Large intestine (tissue), 3 donors: Measurements from ENCODE around the gene CDH23. TPM values are rescaled to one million over a fixed set of nuclear protein-coding genes. Genes with fewer than 3 reads are reported as not detected.

Source experiments
- DNase-seq, 2 donors: peaks; one replicate each; pipeline versions ENCODE4 v3.0.0 to v3.0.0-alpha.2; 2013
- H3K27ac ChIP-seq: one replicate; pipeline ENCODE4 v1.5.1; 2013; ENCODE audit warnings: low read length
- H3K27me3 ChIP-seq: 2 replicates; pipeline ENCODE4 v1.6.1; 2013; ENCODE audit warnings: low read length; ENCODE audit not compliant: control insufficient read depth, insufficient read depth
- H3K36me3 ChIP-seq: 2 replicates; pipeline ENCODE4 v1.6.1; 2013; ENCODE audit warnings: low read length; ENCODE audit not compliant: control insufficient read depth, insufficient read depth
- H3K4me1 ChIP-seq: one replicate; pipeline ENCODE4 v1.6.1; 2013; ENCODE audit warnings: low read length; ENCODE audit not compliant: control insufficient read depth, insufficient read depth
- H3K4me3 ChIP-seq: one replicate; pipeline ENCODE4 v1.5.1; 2013; ENCODE audit warnings: low read length
- H3K9me3 ChIP-seq: one replicate; pipeline ENCODE4 v1.6.1; 2013; ENCODE audit warnings: mild to moderate bottlenecking, low read depth, low read length, moderate library complexity; ENCODE audit not compliant: control insufficient read depth
- WGBS: methylation state at CpG from one replicate; pipeline ENCODE4 v1.1.5; 2013; ENCODE audit warnings: low lambda C conversion rate; ENCODE audit not compliant: insufficient coverage; 5-methylcytosine and 5-hydroxymethylcytosine counted together
- polyA plus RNA-seq: library from polyadenylated mRNA; unstranded; fragments of 120-200 nt; gene quantifications from one replicate; pipeline ENCODE4 v1.2.1, GENCODE V29; 2013

CDH23 gene
- polyA plus RNA-seq, 1 donor = 1.7 TPM

DNA sequence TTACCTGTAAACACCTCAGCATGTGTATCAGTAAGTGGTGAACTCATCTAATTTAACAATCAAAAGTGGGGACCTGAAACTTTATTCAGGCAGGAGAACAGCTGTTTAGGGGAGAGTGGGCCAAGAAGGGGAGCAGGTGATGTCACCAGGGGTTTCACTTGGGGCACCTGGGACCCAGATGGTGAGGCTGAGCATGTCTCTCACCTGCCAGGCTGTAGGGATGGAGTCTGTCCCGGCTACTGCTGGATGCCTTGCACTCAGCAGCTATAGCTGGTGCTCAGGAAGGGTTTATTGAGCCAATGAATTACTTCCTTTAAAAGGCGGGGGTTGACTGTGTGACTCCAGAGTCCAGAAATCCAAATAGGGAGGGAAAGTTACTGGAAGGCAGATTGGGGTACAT is 23.0 kb downstream of the CDH23 start:
- no peak overlapping the region for H3K27ac ChIP-seq
- H3K36me3 ChIP-seq = no peaks in the 10 kb centered on the region
- no peaks in the 10 kb centered on the region for H3K9me3 ChIP-seq
- peaks cover 4% of the 10 kb centered on the region for H3K27me3 ChIP-seq
- H3K4me1 ChIP-seq = no peaks in the 10 kb centered on the region
- H3K4me3 ChIP-seq = no peak overlapping the region
- no peak for DNase-seq
- WGBS = 60% methylated on average over 1 of the region's 2 CpGs

DNA sequence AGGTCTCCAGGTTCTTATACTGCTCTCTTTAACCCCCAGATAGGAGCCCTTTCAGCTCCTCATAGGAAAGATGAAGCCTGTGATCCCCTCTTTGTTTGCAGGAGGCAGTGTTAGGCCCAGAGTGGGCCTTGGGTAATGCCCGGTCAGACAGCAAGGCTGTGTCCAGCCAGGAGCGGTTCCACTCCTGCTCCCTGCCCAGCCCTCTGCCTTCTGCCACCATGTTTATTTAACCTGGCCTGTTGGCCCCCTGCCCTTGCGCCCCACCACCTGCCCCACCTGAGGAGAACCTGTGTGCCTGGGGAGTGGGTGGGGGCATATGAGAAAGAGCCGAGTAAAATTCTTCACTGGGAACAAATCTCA is 24.3 kb downstream of the CDH23 start:
- no peaks in the 10 kb centered on the region for H3K4me1 ChIP-seq
- no peaks in the 10 kb centered on the region for H3K36me3 ChIP-seq
- DNase-seq = no peak
- peaks cover 4% of the 10 kb centered on the region for H3K27me3 ChIP-seq
- H3K27ac ChIP-seq = no peak overlapping the region
- WGBS = no CpG with 5 or more reads among the region's 4 CpGs
- no peak overlapping the region for H3K4me3 ChIP-seq
- H3K9me3 ChIP-seq = no peaks in the 10 kb centered on the region

DNA sequence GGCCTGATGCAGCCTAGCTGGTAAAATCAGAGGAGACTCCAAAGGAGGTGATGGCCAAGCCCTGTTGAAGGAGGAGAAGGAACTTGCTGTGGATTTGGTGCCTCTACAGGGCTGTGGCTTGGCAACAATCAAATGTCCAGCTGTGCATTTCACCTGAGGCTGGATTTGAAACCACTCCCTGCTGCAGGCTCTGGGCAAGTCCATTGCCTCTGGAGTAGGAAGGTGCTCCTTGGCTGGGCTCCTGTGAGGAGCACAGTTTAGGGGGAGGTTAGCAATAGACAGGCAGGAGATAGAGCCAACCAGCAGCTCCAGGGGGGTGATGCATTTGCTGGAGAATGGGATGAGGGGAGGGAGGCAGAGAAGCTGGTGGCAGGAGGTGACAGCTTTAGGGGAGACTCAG is 26.5 kb downstream of the CDH23 start:
- Histone ChIP-seq H3K4me1 (no peaks in the 10 kb centered on the region), H3K27ac (no peak overlapping the region), H3K27me3 (peaks cover 7% of the 10 kb centered on the region), H3K9me3 (no peaks in the 10 kb centered on the region), H3K36me3 (no peaks in the 10 kb centered on the region), H3K4me3 (no peak overlapping the region)
- no peak for DNase-seq

GRCh38 chr10:71423901-71424300 is 27.2 kb downstream of the CDH23 start:
- Histone ChIP-seq H3K27me3 (peaks cover 7% of the 10 kb centered on the region), H3K36me3 (no peaks in the 10 kb centered on the region), H3K4me3 (no peak overlapping the region), H3K9me3 (no peaks in the 10 kb centered on the region), H3K4me1 (no peaks in the 10 kb centered on the region), H3K27ac (no peak overlapping the region)
- no peak for DNase-seq
- 96% methylated on average over 4 of the region's 12 CpGs for WGBS

DNA sequence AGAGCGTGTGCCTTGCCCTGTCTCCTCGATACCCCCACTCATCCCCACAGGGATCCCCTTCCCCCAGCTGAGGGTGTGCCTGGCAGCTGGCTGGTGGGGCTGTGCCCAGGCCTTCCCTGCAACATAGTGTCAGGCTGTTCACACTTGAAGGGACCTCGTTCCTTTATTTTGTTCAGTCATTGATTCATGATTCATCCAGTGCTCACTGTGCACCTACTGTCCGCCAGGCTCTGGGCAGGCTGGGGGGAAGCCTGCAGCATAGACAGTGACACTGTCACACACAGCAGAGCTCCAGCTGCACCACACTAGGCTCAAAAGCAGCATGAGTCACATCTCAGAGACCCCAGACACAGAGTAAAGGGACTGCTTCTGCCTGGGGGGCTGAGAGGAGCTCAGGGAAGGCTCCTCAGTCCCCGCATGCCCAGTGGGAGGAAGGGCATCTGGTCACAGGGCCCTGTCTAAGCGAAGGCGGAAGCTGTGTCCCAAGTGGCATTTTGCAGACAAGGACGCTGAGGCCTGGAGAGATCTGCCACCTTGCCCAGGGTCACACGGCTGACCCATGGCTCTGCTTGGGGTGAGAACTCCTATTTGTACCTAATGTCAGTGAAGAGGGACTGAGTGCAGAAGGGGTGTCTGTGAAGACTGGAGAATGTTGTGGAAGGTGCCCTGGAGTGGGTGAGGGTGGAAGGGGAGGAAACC is 27.9 kb downstream of the CDH23 start:
- Histone ChIP-seq H3K4me3 (no peak overlapping the region), H3K27me3 (peaks cover 7% of the 10 kb centered on the region)

GRCh38 chr10:71426058-71426605 is 29.4 kb downstream of the CDH23 start:
- no peaks in the 10 kb centered on the region for H3K9me3 ChIP-seq
- peaks cover 7% of the 10 kb centered on the region for H3K27me3 ChIP-seq
- no peak for DNase-seq
- H3K36me3 ChIP-seq = no peaks in the 10 kb centered on the region
- no peak overlapping the region for H3K4me3 ChIP-seq
- no peaks in the 10 kb centered on the region for H3K4me1 ChIP-seq
- no CpG with 5 or more reads among the region's 6 CpGs for WGBS
- H3K27ac ChIP-seq = no peak overlapping the region

More for the DNA sequence above, 27.9 kb downstream of the CDH23 start:
- no peaks in the 10 kb centered on the region for H3K36me3 ChIP-seq
- no peaks in the 10 kb centered on the region for H3K9me3 ChIP-seq
- H3K27ac ChIP-seq = no peak overlapping the region
- DNase-seq = no peak
- H3K4me1 ChIP-seq = no peaks in the 10 kb centered on the region
- WGBS = no CpG with 5 or more reads among the region's 9 CpGs

DNA sequence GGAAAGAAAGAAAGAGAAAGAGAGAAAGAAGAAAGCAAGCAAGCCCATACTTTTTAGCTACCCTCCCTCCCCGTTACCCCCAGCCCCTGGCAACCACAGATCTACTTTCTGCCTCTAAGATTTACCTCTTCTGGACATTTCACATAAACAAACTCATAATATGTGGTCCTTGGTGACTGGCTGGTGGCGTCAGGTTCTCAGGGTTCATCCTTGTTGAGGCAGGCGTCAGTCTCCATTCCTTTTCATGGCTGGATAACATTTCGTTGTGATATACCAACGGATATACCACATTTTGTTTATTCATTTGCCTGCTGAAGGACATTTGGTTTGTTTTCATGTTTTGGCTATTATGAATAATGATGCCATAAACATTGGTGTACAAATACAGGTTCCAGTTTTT is 30.5 kb downstream of the CDH23 start:
- H3K27ac ChIP-seq = no peak overlapping the region
- DNase-seq = no peak
- peaks cover 7% of the 10 kb centered on the region for H3K27me3 ChIP-seq
- no peaks in the 10 kb centered on the region for H3K36me3 ChIP-seq
- no peaks in the 10 kb centered on the region for H3K9me3 ChIP-seq
- WGBS = no CpG with 5 or more reads among the region's 5 CpGs
- no peak overlapping the region for H3K4me3 ChIP-seq
- no peaks in the 10 kb centered on the region for H3K4me1 ChIP-seq

DNA sequence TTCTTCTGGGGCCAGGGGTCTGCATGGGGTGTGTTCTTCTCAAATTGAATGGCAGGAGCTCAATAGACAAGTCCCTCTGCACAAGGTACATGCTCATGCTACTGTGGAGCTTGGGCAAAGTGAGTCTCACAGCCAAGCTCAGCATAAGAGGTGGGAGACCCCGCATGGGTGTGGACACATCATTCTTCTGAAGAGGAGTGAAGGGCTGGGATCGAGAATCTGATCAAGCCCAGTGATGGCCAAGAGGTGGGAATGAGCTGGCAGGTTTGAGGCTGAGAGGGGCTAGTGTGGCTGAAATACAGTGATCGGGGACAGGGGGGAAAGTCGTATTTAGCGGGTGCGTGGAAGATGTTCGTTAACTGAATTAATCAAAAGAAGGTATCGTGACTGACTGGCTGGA is 32.6 kb downstream of the CDH23 start:
- Histone ChIP-seq H3K4me1 (no peaks in the 10 kb centered on the region), H3K4me3 (no peak overlapping the region), H3K27ac (no peak overlapping the region), H3K27me3 (peaks cover 3% of the 10 kb centered on the region), H3K9me3 (no peaks in the 10 kb centered on the region), H3K36me3 (no peaks in the 10 kb centered on the region)
- DNase-seq = no peak
- WGBS = 88% methylated on average over 5 of the region's 8 CpGs

- no peak overlapping the region for H3K27ac ChIP-seq
- peaks cover 3% of the 10 kb centered on the region for H3K27me3 ChIP-seq
- no peak for DNase-seq
- no peaks in the 10 kb centered on the region for H3K36me3 ChIP-seq
- no peaks in the 10 kb centered on the region for H3K4me1 ChIP-seq
- H3K4me3 ChIP-seq = no peak overlapping the region
- no peaks in the 10 kb centered on the region for H3K9me3 ChIP-seq
- no CpG with 5 or more reads among the region's 2 CpGs for WGBS
These were observed 33.2 kb downstream of the CDH23 start for GRCh38 chr10:71429929-71430328.

DNA sequence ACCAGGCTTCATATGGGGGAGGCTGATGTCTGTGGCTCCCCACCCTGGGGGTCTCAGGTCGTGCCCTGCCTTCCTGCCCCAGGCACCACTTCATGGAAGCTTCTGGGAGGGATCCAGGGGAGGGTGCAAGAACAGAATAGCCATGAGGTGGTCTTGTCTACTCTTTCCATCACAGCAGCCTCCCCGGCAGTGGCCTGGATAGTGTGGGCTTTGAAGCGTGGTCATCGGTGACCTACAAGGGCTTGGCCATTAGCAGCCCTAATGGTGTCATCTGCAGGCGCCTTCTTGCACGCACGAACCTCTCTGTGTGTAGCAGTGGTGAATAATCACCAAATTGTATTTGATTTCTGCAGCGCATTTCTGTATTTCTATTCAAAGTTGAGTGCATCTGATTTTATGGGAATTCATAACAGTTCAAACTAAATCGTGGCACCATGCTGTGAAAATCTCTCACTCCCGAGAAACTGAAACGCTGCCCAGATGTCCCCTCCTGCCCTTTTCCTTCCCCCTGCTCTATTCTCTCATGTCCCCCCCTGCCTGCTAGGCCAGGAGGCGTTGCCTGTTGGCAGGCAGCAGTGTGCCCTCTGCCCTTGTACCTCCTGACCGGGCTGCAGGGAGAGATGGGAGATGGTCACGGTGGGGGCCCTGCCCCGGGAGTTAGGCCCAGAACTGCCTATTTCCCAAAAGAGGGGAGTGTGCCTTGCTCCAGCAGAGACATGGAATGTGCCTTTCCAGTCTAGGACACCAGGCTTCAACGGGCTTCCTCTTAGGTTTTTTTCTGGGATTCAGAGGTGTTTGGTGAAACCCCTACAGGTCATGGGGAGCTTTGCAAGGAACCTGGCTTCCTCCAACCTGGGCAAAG is 34.8 kb downstream of the CDH23 start:
- Histone ChIP-seq H3K4me1 (no peaks in the 10 kb centered on the region), H3K27ac (no peak overlapping the region), H3K4me3 (no peak overlapping the region), H3K27me3 (no peaks in the 10 kb centered on the region), H3K36me3 (no peaks in the 10 kb centered on the region), H3K9me3 (no peaks in the 10 kb centered on the region)
- WGBS = no CpG with 5 or more reads among the region's 16 CpGs
- peak in 1 of 2 donors; percentile 9 for DNase-seq
